ENCODE measurements around the gene MARCHF10. TPM values are rescaled to one million over a fixed set of nuclear protein-coding genes. Genes with fewer than 3 reads are reported as not detected.

The MARCHF10 gene
- total RNA-seq, 1 experiment from 2014 or later, result not detected

Small RNA genes within 50 kb of the gene (small RNA-seq; reads per million reads assigned to genes)
- gene RF00019 (not detected), gene RNU6-446P (not detected)

Other genes with a start within 250 kb of the MARCHF10 start
- gene MRC2, start 180.6 kb downstream of the MARCHF10 start, total RNA-seq (2014; rRNA removed; shearing (Covaris generic); ENCODE audit: low replicate concordance), result 0.26 and 2.3 TPM in 2 replicates
- 4.9 and 17.7 TPM in 2 replicates for gene TANC2, start 157.9 kb upstream of the MARCHF10 start, total RNA-seq (2014; rRNA removed; shearing (Covaris generic); ENCODE audit: low replicate concordance)